HepG2 (cell line): ENCODE measurements around the gene AIFM1. TPM values are rescaled to one million over a fixed set of nuclear protein-coding genes. Genes with fewer than 3 reads are reported as not detected.

Experiments used
- ATAC-seq: fragments of 200-7000 bp; cut with Tn5 transposase; 3 replicates; pipeline ENCODE4 v1.9.1; 2020; ENCODE audit warnings: mild to moderate bottlenecking, moderate library complexity
- BruUV-seq: library from RNA; stranded (reverse); fragments of 400-500 nt; replicated peaks from 2 replicates; lab custom pipeline; 2021; lab: Mats Ljungman, UMichigan
- CTCF ChIA-PET: fragments of 300-600 bp; formaldehyde crosslinking; extraction: SDS; loops from one replicate; lab custom pipeline; 2021; ENCODE audit warnings: low total read pairs, inconsistent platforms, low intra/inter-chr PET ratio; lab: Yijun Ruan, JAX
- POLR2A ChIA-PET: fragments of 350-600 bp; sonication (Branson Sonifier 250); formaldehyde crosslinking; loops from one replicate; lab custom pipeline; 2020; ENCODE audit warnings: antibody characterized with exemption, inconsistent platforms; lab: Yijun Ruan, JAX
- DNase-seq: peaks from one replicate; pipeline ENCODE4 v3.0.0-alpha.2; 2015; ENCODE audit warnings: low spot score
- FAIRE-seq: peaks from 3 replicates; lab custom pipeline; 2011; peaks lifted over from hg19 to GRCh38; lab: Jason Lieb, UNC
- H2AFZ ChIP-seq: one replicate; pipeline ENCODE4 v1.6.1; 2011; ENCODE audit warnings: low read length, inconsistent platforms
- H3K27ac ChIP-seq: fragments of 300-600 bp; 3 replicates; pipeline ENCODE4 v1.8.0; 2011; ENCODE audit warnings: mixed run types, mild to moderate bottlenecking, mixed read lengths, low read length, inconsistent platforms; ENCODE audit not compliant: insufficient read depth; ENCODE audit errors: extremely low read length
- H3K27me3 ChIP-seq, 2 experiments: fragments of 200-600 bp in 1 of 2; 2 replicates in 1 of 2; 3 replicates in 1 of 2; pipeline versions ENCODE4 v1.6.0 to v1.8.0; 2011; ENCODE audit warnings: low read length in 2 of 2, mild to moderate bottlenecking in 2 of 2, moderate library complexity in 2 of 2, inconsistent platforms in 1 of 2; ENCODE audit not compliant: insufficient read depth in 2 of 2, control insufficient read depth in 1 of 2
- H3K36me3 ChIP-seq, 2 experiments: fragments of 200-600 bp in 1 of 2; replicated peaks in 1 of 2; 2 replicates in 1 of 2; 3 replicates in 1 of 2; pipeline versions ENCODE4 v1.5.1 to v1.8.0; 2011; ENCODE audit warnings: low read length in 2 of 2, inconsistent platforms in 1 of 2; ENCODE audit not compliant: insufficient read depth in 2 of 2, control insufficient read depth in 1 of 2
- H3K4me1 ChIP-seq: 2 replicates; pipeline ENCODE4 v1.5.1; 2012; ENCODE audit warnings: low read length, inconsistent platforms; ENCODE audit not compliant: insufficient read depth
- H3K4me2 ChIP-seq: 2 replicates; pipeline ENCODE4 v1.6.0; 2011; ENCODE audit warnings: low read depth, low read length, inconsistent platforms
- H3K4me3 ChIP-seq, 3 experiments: fragments of 200-600 bp in 1 of 3; sonication (generic), shearing (Covaris generic) in 1 of 3; replicated peaks in 1 of 3; 2 replicates each; pipeline ENCODE4 v1.5.1; 2011 to 2016; ENCODE audit warnings: low read length in 3 of 3, inconsistent platforms in 2 of 3, low read depth in 2 of 3, mild to moderate bottlenecking in 2 of 3, control low read depth in 1 of 3, mixed read lengths in 1 of 3; ENCODE audit not compliant: insufficient read depth in 1 of 3
- H3K79me2 ChIP-seq: one replicate; pipeline ENCODE4 v1.6.1; 2011; ENCODE audit warnings: low read length, inconsistent platforms; ENCODE audit not compliant: insufficient read depth
- H3K9ac ChIP-seq: 2 replicates; pipeline ENCODE4 v1.6.0; 2011; ENCODE audit warnings: mild to moderate bottlenecking, low read depth, low read length, inconsistent platforms; ENCODE audit not compliant: insufficient read depth
- H3K9me3 ChIP-seq: 2 replicates; pipeline ENCODE4 v1.5.1; 2012; ENCODE audit warnings: mild to moderate bottlenecking, low read length
- H4K20me1 ChIP-seq: 2 replicates; pipeline ENCODE4 v1.6.0; 2011; ENCODE audit warnings: inconsistent platforms, mild to moderate bottlenecking, low read length, moderate library complexity; ENCODE audit not compliant: insufficient read depth
- BRCA1 ChIP-seq: sonication (generic); formaldehyde crosslinking; IDR thresholded peaks from 2 replicates; pipeline ENCODE4 v1.4.0; 2020; ENCODE audit warnings: missing genetic modification reagents
- LCORL ChIP-seq, 2 experiments: fragments of 450-650 bp in 1 of 2; sonication (generic) in 1 of 2; formaldehyde crosslinking in 1 of 2; IDR thresholded peaks; 2 replicates each; pipeline versions ENCODE4 v1.5.0 to v1.6.1; 2017 to 2020; ENCODE audit warnings: antibody characterized with exemption in 1 of 2, missing genetic modification reagents in 1 of 2
- NCOA2 ChIP-seq: sonication (generic); formaldehyde crosslinking; IDR thresholded peaks from 2 replicates; pipeline ENCODE4 v1.8.0; 2022; ENCODE audit warnings: inconsistent platforms
- PTBP1 ChIP-seq: fragments of 200-400 bp; formaldehyde crosslinking; IDR thresholded peaks from 2 replicates; pipeline ENCODE4 v1.6.1; 2018; ENCODE audit warnings: low read length, low read depth; ENCODE audit not compliant: poor library complexity, severe bottlenecking
- SMYD3 ChIP-seq: sonication (generic); formaldehyde crosslinking; IDR thresholded peaks from 2 replicates; pipeline ENCODE4 v1.8.1; 2023; ENCODE audit warnings: mild to moderate bottlenecking, missing genetic modification reagents
- ZBTB38 ChIP-seq: sonication (generic); formaldehyde crosslinking; IDR thresholded peaks from 2 replicates; pipeline ENCODE4 v1.5.1; 2020; ENCODE audit warnings: mild to moderate bottlenecking, missing genetic modification reagents
- ZNF256 ChIP-seq: sonication (generic); formaldehyde crosslinking; conservative IDR thresholded peaks from 2 replicates; pipeline ENCODE4 v1.4.0; 2020; ENCODE audit warnings: missing genetic modification reagents
- ZNF264 ChIP-seq: sonication (generic); formaldehyde crosslinking; IDR thresholded peaks from 2 replicates; pipeline ENCODE4 v1.4.0; 2020; ENCODE audit warnings: missing genetic modification reagents
- ZNF441 ChIP-seq: sonication (generic); formaldehyde crosslinking; IDR thresholded peaks from 2 replicates; pipeline ENCODE4 v1.7.0; 2021; ENCODE audit warnings: missing genetic modification reagents, borderline replicate concordance
- ZNF496 ChIP-seq: sonication (generic); formaldehyde crosslinking; IDR thresholded peaks from 2 replicates; pipeline ENCODE4 v1.8.1; 2023; ENCODE audit warnings: mild to moderate bottlenecking, moderate library complexity, missing genetic modification reagents; ENCODE audit not compliant: insufficient replicate concordance
- ZNF543 ChIP-seq: sonication (generic); formaldehyde crosslinking; IDR thresholded peaks from 2 replicates; pipeline ENCODE4 v1.4.0; 2020; ENCODE audit warnings: mild to moderate bottlenecking, missing genetic modification reagents
- ZNF687 ChIP-seq: sonication (generic); formaldehyde crosslinking; IDR thresholded peaks from 2 replicates; pipeline ENCODE4 v1.5.1; 2020; ENCODE audit warnings: mild to moderate bottlenecking, missing genetic modification reagents, moderate library complexity
- ZNF768 ChIP-seq: sonication (generic); formaldehyde crosslinking; IDR thresholded peaks from 2 replicates; pipeline ENCODE4 v1.4.0; 2020; ENCODE audit warnings: missing genetic modification reagents
- WGBS: methylation state at CpG from one replicate; pipeline ENCODE4 v1.1.6; 2017; ENCODE audit warnings: low lambda C conversion rate; 5-methylcytosine and 5-hydroxymethylcytosine counted together
- in situ Hi-C: cut with HindIII; loops from 2 replicates; pipeline ENCODE4 v1.10.0; 2017; ENCODE audit warnings: low pct_unique_long_range_greater_than_20kb; ENCODE audit not compliant: extremely low pct_ligation_motif_present
- intact Hi-C: fragments of 100-400 bp; cut with micrococcal nuclease; formaldehyde crosslinking; loops from one replicate; pipeline ENCODE4 v1.10.0; 2022; ENCODE audit not compliant: unreplicated experiment
- polyA plus RNA-seq, 8 experiments: library from polyadenylated mRNA; depleted of rRNA in 3 of 8; stranded (reverse) in 7 of 8; unstranded in 1 of 8; fragments of >200 nt; fragmentation: Illumina TruSeq in 4 of 8; extraction: Trizol in 4 of 8; gene quantifications; 2 replicates each; pipeline versions ENCODE4 v1.2.1 to v1.2.3, GENCODE V29; 2011 to 2016; ENCODE audit warnings: low read depth in 4 of 8, missing spikeins in 1 of 8, mixed read lengths in 1 of 8; ENCODE audit not compliant: insufficient read depth in 1 of 8
- total RNA-seq, 5 experiments: library from RNA; depleted of rRNA; stranded (reverse); fragments of >200 nt; fragmentation: Illumina TruSeq; extraction: Trizol; gene quantifications; 2 replicates each; pipeline ENCODE4 v1.2.3, GENCODE V29; 2016; ENCODE audit warnings: low read depth in 1 of 5

The AIFM1 gene
- total and polyA plus RNA-seq, 2 of the 13 experiments (the other 11 are each of a cell fraction or from before 2014, with no cell fraction given), result 42.8 to 46.9 TPM

- H3K36me3 ChIP-seq, result no peaks in the 10 kb centered on the region
- intact Hi-C loops, result no loop called here
- no peak for ATAC-seq
- H3K4me2 ChIP-seq, result no peak overlapping the region
- H3K27me3 ChIP-seq, result no peaks in the 10 kb centered on the region
- no peak overlapping the region for H3K9ac ChIP-seq
- no peaks in the 10 kb centered on the region for H3K9me3 ChIP-seq
- DNase-seq, result no peak
- in situ Hi-C loops, result no loop called here
- BruUV-seq, result no TSS peak
- H3K4me3 ChIP-seq, result no peak overlapping the region
- no peak for TF ChIP-seq ZNF496
- no peak for TF ChIP-seq ZNF441 (CRISPR knock-in tag)
- TF ChIP-seq LCORL (IDR thresholded peaks at IDR 0.05), result no peak
- TF ChIP-seq LCORL (CRISPR knock-in tag; IDR thresholded peaks at IDR 0.05), result no peak
- TF ChIP-seq ZNF768, result no peak
- no peak for TF ChIP-seq ZNF264 (CRISPR knock-in tag)
- no peak for TF ChIP-seq BRCA1
- TF ChIP-seq ZBTB38 (CRISPR knock-in tag), result no peak
- TF ChIP-seq, all 625 proteins: peak for 0
- Histone ChIP-seq H3K27ac (no peak overlapping the region), H4K20me1 (no peaks in the 10 kb centered on the region), H3K4me1 (peaks cover 29% of the 10 kb centered on the region), H2AFZ (no peak overlapping the region), H3K79me2 (no peaks in the 10 kb centered on the region)
- 78% methylated on average over 2 of the region's 5 CpGs for WGBS
- FAIRE-seq, result no peak
- ChIA-PET CTCF (no interaction called here), POLR2A (no interaction called here)
These were observed 65.5 kb downstream of the AIFM1 start for GRCh38 chrX:130100180-130100579.

- intact Hi-C loops, result no loop called here
- in situ Hi-C loops, result no loop called here
- Histone ChIP-seq H3K27ac (no peak overlapping the region), H3K4me3 (peak overlapping the region; percentile 31 to 50 (median 34); a peak in 4 of 6 replicates), H3K79me2 (no peaks in the 10 kb centered on the region), H3K9ac (0 out of 2 replicates have a peak overlapping the region, but pooled peaks have one; percentile 14), H4K20me1 (no peaks in the 10 kb centered on the region), H3K36me3 (no peaks in the 10 kb centered on the region), H2AFZ (no peak overlapping the region), H3K4me2 (peak overlapping the region; percentile 76), H3K4me1 (peaks cover 39% of the 10 kb centered on the region), H3K27me3 (no peaks in the 10 kb centered on the region), H3K9me3 (no peaks in the 10 kb centered on the region)
- BruUV-seq, result no TSS peak
- ChIA-PET CTCF (no interaction called here), POLR2A (interaction anchor here (0.9 to 1.1 kb wide), 2 partner anchors 11 to 21 kb away, joined by 3 to 6 read pairs; no protein-coding TSS in a partner anchor)
- no peak for DNase-seq
- TF ChIP-seq PTBP1, result no peak
- TF ChIP-seq NCOA2 (CRISPR knock-in tag), result no peak
- TF ChIP-seq ZNF256, result no peak
- TF ChIP-seq SMYD3 (CRISPR knock-in tag), result 0 out of 2 replicates have a peak, but pooled peaks have one; percentile 14
- no peak for TF ChIP-seq ZNF543 (CRISPR knock-in tag)
- peak; percentile 27; the same call in 1 of the 2 replicates for TF ChIP-seq ZNF687 (CRISPR knock-in tag)
- no peak for FAIRE-seq
- no CpG with 5 or more reads among the region's 5 CpGs for WGBS
- ATAC-seq, result peak; percentile 39; the same call in 2 of the 3 replicates
These were observed 67.5 kb downstream of the AIFM1 start for GRCh38 chrX:130098210-130098552.
